Germinal center (tissue), 1 donor: ENCODE measurements around the gene UFSP1.
A peak's percentile ranks its signal among the peaks of the same experiment; 100 is the strongest.
"Not testable (repeated sequence)": the region's sequence is repeated elsewhere in the genome, so short reads cannot be mapped to it uniquely, and the experiment has no call there.

Experiments used
- DNase-seq: peaks from one replicate; pipeline ENCODE4 v3.0.0; 2012; ENCODE audit warnings: mixed read lengths, low spot score

Gene UFSP1

DNA sequence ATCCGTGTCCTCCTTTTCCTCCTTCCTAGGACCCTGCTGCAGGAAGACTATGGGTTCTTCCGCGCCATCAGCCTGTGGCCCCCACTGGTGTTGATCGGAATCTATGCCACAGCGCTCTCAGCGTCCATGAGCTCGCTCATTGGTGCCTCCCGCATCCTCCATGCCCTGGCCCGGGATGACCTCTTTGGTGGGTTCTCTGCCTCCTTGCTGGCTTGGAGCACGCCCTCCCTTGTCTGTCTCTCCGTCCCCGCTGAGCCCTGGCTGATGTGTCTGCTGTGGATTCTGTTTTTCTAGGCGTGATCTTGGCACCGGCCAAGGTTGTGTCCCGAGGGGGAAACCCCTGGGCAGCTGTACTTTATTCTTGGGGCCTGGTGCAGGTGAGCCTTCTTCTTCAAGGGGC, 29.7 kb downstream of the UFSP1 start:
- DNase-seq: no peak

- no peak for DNase-seq
These were observed 32.6 kb downstream of the UFSP1 start for GRCh38 chr7:100856871-100857282.

DNA sequence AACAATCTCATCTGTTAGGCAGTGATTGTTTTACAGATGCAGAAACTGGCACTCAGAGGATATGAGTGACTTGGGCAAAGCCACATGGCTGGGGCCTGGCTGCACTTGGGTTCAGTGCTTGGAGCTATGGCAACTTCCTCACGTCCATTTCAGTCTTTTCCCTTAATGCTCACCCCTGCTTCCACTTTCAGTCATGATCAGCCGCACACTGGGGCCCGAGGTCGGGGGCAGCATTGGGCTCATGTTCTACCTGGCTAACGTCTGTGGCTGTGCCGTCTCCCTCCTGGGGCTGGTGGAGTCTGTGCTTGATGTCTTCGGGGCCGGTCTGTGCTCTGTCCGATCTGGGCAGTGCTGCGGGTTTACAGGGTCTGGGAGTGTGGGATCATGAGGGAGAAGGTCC, 34.0 kb downstream of the UFSP1 start:
- DNase-seq: no peak

DNA sequence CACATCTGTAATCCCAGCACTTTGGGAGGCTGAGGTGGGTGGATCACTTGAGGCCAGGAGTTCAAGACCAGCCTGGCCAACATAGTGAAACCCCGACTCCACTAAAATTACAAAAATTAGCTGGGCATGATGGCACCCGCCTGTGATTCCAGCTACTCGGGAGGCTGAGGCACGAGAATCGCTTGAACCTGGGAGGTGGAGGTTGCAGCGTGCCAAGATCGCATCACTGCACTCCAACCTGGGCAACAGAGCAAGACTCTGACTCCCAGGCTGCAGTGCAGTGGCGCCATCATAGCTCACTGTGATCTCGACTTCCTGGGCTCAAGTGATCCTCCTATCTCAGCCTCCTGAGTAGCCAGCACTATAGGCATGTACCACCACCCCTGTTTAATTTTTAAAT, 34.6 kb downstream of the UFSP1 start:
- DNase-seq: not testable (repeated sequence)

DNA sequence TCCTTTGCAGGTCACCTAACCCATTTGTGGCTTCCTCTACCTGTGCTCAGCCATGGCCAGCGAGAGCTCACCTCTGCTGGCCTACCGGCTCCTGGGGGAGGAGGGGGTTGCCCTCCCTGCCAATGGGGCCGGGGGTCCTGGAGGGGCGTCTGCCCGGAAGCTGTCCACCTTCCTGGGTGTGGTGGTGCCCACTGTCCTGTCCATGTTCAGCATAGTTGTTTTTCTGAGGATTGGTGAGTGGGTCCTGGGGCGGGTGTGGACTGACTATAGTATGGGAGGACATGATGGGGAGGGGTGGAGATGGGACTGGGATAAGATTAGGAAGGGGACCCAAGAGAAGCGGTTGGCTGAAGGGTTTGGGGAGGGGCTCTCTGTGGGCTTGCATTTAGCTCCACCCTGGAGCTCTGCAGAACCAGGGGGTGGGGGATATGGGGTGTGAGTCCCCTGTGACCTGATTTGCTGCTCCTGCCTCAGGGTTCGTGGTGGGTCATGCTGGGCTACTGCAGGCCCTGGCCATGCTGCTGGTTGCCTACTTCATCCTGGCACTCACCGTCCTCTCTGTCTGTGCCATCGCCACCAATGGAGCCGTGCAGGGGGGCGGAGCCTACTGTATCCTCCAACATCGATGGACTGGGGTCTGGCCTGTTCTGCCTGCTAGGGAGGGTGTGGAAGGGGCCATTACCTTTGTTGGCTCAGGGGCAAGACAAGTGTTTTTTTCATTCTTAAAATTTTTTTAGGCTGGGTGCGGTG, 35.2 kb downstream of the UFSP1 start:
- DNase-seq: no peak

GRCh38 chr7:100852048-100852872, 37.3 kb downstream of the UFSP1 start, which contains the start of gene SLC12A9:
Gene SLC12A9 (plus strand): TSS chr7:100852713. CDS start chr7:100854198, 1,485 bp downstream.
- peak; percentile 95 for DNase-seq

DNA sequence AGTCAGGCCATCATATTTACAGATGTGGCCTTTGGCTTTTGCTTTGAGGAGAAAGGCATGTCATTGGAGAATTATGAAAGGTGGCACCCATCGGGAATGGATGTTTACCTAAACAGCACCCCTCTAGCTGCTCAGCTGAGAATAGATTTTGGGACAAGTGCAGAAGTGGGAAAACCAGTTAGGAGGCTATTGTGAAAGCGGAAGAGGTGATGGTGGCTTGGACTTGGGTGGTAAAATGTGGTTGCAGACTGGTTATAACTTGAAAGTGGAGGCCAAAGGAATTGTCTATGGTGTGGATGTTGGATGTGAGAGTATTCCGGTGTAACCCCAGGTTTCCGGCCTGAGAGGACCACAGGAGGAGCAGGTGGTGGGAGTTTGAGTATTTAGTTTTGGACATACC, 42.2 kb downstream of the UFSP1 start:
- no peak for DNase-seq

- DNase-seq: no peak
These were observed 48.9 kb downstream of the UFSP1 start for GRCh38 chr7:100840470-100841100.

DNA sequence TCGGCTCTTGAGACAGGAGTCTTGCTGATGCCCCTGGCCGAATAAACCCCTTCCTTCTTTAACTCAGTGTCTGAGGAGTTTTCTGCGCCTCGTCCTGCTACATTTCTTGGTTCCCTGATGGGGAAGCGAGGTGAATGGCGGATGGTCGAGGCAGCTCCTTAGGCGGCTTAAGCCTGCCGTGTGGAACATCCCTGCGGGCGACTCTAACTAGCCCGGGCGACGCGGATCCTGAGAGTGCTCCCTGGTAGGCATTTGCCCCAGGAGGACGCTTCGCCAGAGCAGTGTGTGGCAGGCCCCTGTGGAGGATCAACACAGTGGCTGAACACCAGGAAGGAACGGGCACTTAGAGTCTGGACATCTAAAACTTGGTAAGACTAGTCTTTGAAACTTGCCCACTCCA, 50.2 kb downstream of the UFSP1 start:
- no peak for DNase-seq
